Smooth muscle cell (in vitro differentiated cells): Measurements from ENCODE around the gene LTC4S. TPM values are rescaled to one million over a fixed set of nuclear protein-coding genes. Genes with fewer than 3 reads are reported as not detected.
"Not testable (repeated sequence)": the region's sequence is repeated elsewhere in the genome, so short reads cannot be mapped to it uniquely, and the experiment has no call there.

Experiments
- DNase-seq: peaks from one replicate; lab custom pipeline; 2025; ENCODE audit not compliant: unreplicated experiment; lab: John Stamatoyannopoulos, UW
- H2AFZ ChIP-seq: fragments of 200-600 bp; sonication (generic); 2 replicates; pipeline ENCODE4 v1.6.0; 2016; ENCODE audit warnings: antibody characterized with exemption, low read depth, mild to moderate bottlenecking
- H3F3A ChIP-seq: fragments of 200-600 bp; sonication (generic); 2 replicates; pipeline ENCODE4 v1.6.0; 2017; ENCODE audit warnings: antibody characterized with exemption, low read depth
- H3K27ac ChIP-seq: fragments of 200-600 bp; sonication (generic); 2 replicates; pipeline ENCODE4 v1.5.1; 2016; ENCODE audit warnings: low read depth, mild to moderate bottlenecking
- H3K27me3 ChIP-seq: fragments of 200-600 bp; sonication (generic); 2 replicates; pipeline ENCODE4 v1.6.1; 2016; ENCODE audit warnings: low read depth, mild to moderate bottlenecking
- H3K36me3 ChIP-seq: fragments of 200-600 bp; sonication (generic); 2 replicates; pipeline ENCODE4 v1.5.1; 2016; ENCODE audit warnings: low read depth
- H3K4me1 ChIP-seq: fragments of 200-600 bp; sonication (generic); 2 replicates; pipeline ENCODE4 v1.5.1; 2016; ENCODE audit warnings: low read depth
- H3K4me2 ChIP-seq: fragments of 200-600 bp; sonication (generic); 2 replicates; pipeline ENCODE4 v1.6.0; 2016; ENCODE audit warnings: mild to moderate bottlenecking
- H3K4me3 ChIP-seq: fragments of 200-600 bp; sonication (generic); 2 replicates; pipeline ENCODE4 v1.5.1; 2016; ENCODE audit warnings: mild to moderate bottlenecking
- H3K79me2 ChIP-seq: fragments of 200-600 bp; sonication (generic); 2 replicates; pipeline ENCODE4 v1.6.0; 2016; ENCODE audit warnings: low read depth, mild to moderate bottlenecking
- H3K9ac ChIP-seq: fragments of 200-600 bp; sonication (generic); 2 replicates; pipeline ENCODE4 v1.6.0; 2016; ENCODE audit warnings: low read depth
- H3K9me3 ChIP-seq: fragments of 200-600 bp; sonication (generic); replicated peaks from 2 replicates; pipeline ENCODE4 v1.5.1; 2016; ENCODE audit warnings: low read depth
- H4K20me1 ChIP-seq: fragments of 200-600 bp; sonication (generic); 2 replicates; pipeline ENCODE4 v1.6.0; 2016; ENCODE audit warnings: low read depth
- CTCF ChIP-seq: fragments of 200-600 bp; sonication (generic); IDR thresholded peaks from 2 replicates; pipeline ENCODE4 v1.5.1; 2017; ENCODE audit warnings: borderline replicate concordance, mild to moderate bottlenecking, antibody characterized with exemption; ENCODE audit not compliant: insufficient read depth, poor library complexity, severe bottlenecking
- whole genome bisulfite sequencing: methylation state at CpG from one replicate; pipeline ENCODE4 v1.1.7; 2016; ENCODE audit warnings: low lambda C conversion rate; 5-methylcytosine and 5-hydroxymethylcytosine counted together
- polyA plus RNA-seq: library from polyadenylated mRNA; unstranded; fragments of >200 nt; fragmentation: Nextera tagmentation; extraction: Ambion mirVana; gene quantifications from 2 replicates; pipeline ENCODE4 v1.2.1, GENCODE V29; 2016
- total RNA-seq: library from RNA; depleted of rRNA; stranded (reverse); fragments of >200 nt; gene quantifications from 2 replicates; pipeline ENCODE4 v1.2.3, GENCODE V29; 2014

Gene LTC4S
- total and polyA plus RNA-seq, 2 experiments from 2014 or later = not detected

GRCh38 chr5:179786861-179787260 lies 6.9 kb upstream of the LTC4S start:
- no peaks in the 10 kb centered on the region for H4K20me1 ChIP-seq

GRCh38 chr5:179788193-179788854 lies 5.5 kb upstream of the LTC4S start:
- Histone ChIP-seq H3K27me3 (no peaks in the 10 kb centered on the region), H2AFZ (no peak overlapping the region), H3K9ac (no peak overlapping the region), H3F3A (no peaks in the 10 kb centered on the region), H3K4me3 (no peak overlapping the region), H3K79me2 (no peaks in the 10 kb centered on the region), H3K4me1 (no peaks in the 10 kb centered on the region), H3K27ac (no peak overlapping the region), H3K36me3 (no peaks in the 10 kb centered on the region), H3K4me2 (no peak overlapping the region), H3K9me3 (no peaks in the 10 kb centered on the region), H4K20me1 (no peaks in the 10 kb centered on the region)
- no peak for TF ChIP-seq CTCF
- DNase-seq = no peak
- WGBS = 95% methylated on average over 7 of the region's 7 CpGs

More at GRCh38 chr5:179786861-179787260, 6.9 kb upstream of the LTC4S start:
- H3K9ac ChIP-seq = no peak overlapping the region
- WGBS = 94% methylated on average over 12 of the region's 12 CpGs
- no peaks in the 10 kb centered on the region for H3K4me1 ChIP-seq
- no peaks in the 10 kb centered on the region for H3K79me2 ChIP-seq
- no peak for DNase-seq
- no peak overlapping the region for H2AFZ ChIP-seq
- no peaks in the 10 kb centered on the region for H3K36me3 ChIP-seq
- TF ChIP-seq CTCF = no peak
- H3F3A ChIP-seq = no peaks in the 10 kb centered on the region
- no peak overlapping the region for H3K27ac ChIP-seq
- H3K27me3 ChIP-seq = no peaks in the 10 kb centered on the region
- no peak overlapping the region for H3K4me2 ChIP-seq
- H3K4me3 ChIP-seq = no peak overlapping the region
- no peaks in the 10 kb centered on the region for H3K9me3 ChIP-seq

DNA sequence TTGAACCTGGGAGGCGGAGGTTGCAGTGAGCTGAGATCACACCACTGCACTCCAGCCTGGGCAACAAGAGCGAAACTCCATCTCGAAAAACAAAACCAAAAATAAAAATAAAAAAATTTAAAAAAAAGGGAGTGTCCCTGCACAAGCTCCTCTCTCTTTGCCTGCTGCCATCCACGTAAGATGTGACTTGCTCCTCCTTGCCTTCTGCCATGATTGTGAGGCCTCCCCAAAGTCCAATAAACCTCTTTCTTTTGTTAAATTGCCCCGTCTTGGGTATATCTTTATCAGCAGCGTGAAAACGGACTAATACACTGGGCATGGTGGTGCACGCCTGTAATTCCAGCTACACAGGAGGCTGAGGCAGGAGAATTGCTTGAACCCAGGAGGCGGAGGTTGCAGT lies 4.5 kb upstream of the LTC4S start:
- H3K27me3 ChIP-seq, H3K9ac ChIP-seq, H3K4me3 ChIP-seq, H3K4me1 ChIP-seq, H3K4me2 ChIP-seq, H3K79me2 ChIP-seq, DNase-seq, H2AFZ ChIP-seq, H3K9me3 ChIP-seq, H4K20me1 ChIP-seq, H3F3A ChIP-seq, H3K27ac ChIP-seq, H3K36me3 ChIP-seq: not testable (repeated sequence)
- 97% methylated on average over 9 of the region's 9 CpGs for WGBS

DNA sequence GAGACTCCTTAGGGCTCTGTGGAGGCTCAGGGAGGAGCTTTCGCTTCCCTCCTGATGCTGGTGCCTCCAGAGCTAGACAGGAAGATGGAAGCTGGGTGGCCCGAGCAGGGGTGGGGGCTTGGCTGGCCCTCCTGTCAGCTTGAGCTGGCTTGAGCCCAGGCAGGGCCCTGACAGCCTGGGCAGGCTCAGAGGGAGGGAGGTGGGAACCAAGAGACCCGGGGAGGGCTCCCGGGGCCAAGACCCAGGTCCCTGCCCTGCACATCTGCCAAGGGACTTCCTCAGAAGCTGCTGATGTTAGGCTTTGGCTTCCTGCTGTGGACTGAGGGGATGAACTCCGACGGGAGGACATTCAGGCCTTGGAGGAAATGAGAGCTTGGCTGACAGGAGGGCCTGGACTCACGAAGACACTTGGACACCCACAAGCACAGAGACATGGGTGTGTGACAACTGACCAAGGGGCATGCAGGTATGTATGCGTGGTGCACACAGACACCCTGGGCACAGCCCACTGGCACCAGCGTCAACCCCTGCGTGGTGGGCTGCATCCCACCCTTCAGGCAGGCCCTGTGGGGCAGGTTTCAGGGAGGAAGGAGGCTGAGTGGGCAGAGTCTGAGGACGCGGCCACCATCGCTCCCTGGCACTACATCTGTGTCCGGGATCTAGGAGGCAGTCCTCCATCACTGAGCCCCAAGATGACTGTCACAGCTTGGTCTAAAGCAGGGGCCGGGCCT lies 1.7 kb upstream of the LTC4S start:
- H3K9ac ChIP-seq = no peak overlapping the region
- 90% methylated on average over 15 of the region's 15 CpGs for WGBS
- DNase-seq = no peak

More for the DNA sequence above, 1.7 kb upstream of the LTC4S start:
- no peak for TF ChIP-seq CTCF
- H3K9me3 ChIP-seq = no peaks in the 10 kb centered on the region
- no peaks in the 10 kb centered on the region for H3K79me2 ChIP-seq
- H3K27ac ChIP-seq = no peak overlapping the region
- H3K4me1 ChIP-seq = peaks cover 4% of the 10 kb centered on the region
- no peak overlapping the region for H3K4me2 ChIP-seq
- H3K36me3 ChIP-seq = no peaks in the 10 kb centered on the region
- H2AFZ ChIP-seq = no peak overlapping the region
- no peaks in the 10 kb centered on the region for H3F3A ChIP-seq
- H4K20me1 ChIP-seq = no peaks in the 10 kb centered on the region
- H3K27me3 ChIP-seq = no peaks in the 10 kb centered on the region
- H3K4me3 ChIP-seq = no peak overlapping the region
